GM19351 (cell line): Measurements from ENCODE around the gene SV2C.

Experiments
- ATAC-seq: cut with Tn5 transposase; IDR thresholded peaks from one replicate; pipeline ENCODE4 v1.9.1; 2021; ENCODE audit warnings: mild to moderate bottlenecking, moderate library complexity; ENCODE audit not compliant: unreplicated experiment

Gene SV2C

GRCh38 chr5:76099756-76100155 lies 16.6 kb downstream of the SV2C start:
- peak; percentile 81 for ATAC-seq

- no peak for ATAC-seq
Observed at GRCh38 chr5:76104027-76104426, 20.8 kb downstream of the SV2C start.

- no peak for ATAC-seq
Observed at GRCh38 chr5:76106149-76106548, 23.0 kb downstream of the SV2C start.

- ATAC-seq: no peak
Observed at GRCh38 chr5:76111477-76112174, 28.4 kb downstream of the SV2C start.

GRCh38 chr5:76113103-76113502 lies 29.9 kb downstream of the SV2C start:
- no peak for ATAC-seq

- no peak for ATAC-seq
Observed at GRCh38 chr5:76114179-76114851, 31.1 kb downstream of the SV2C start.

- no peak for ATAC-seq
Observed at GRCh38 chr5:76125346-76125745, 42.2 kb downstream of the SV2C start.

- ATAC-seq: no peak
Observed at GRCh38 chr5:76125888-76126287, 42.7 kb downstream of the SV2C start.

GRCh38 chr5:76134003-76134402 lies 50.8 kb downstream of the SV2C start:
- no peak for ATAC-seq

GRCh38 chr5:76134646-76135045 lies 51.5 kb downstream of the SV2C start:
- no peak for ATAC-seq

- ATAC-seq: no peak
Observed at GRCh38 chr5:76137887-76138542, 54.8 kb downstream of the SV2C start.

- ATAC-seq: no peak
Observed at GRCh38 chr5:76143884-76144283, 60.7 kb downstream of the SV2C start.

- no peak for ATAC-seq
Observed at GRCh38 chr5:76144513-76145274, 61.5 kb downstream of the SV2C start.

GRCh38 chr5:76145945-76146344 lies 62.8 kb downstream of the SV2C start:
- no peak for ATAC-seq

GRCh38 chr5:76149636-76150035 lies 66.5 kb downstream of the SV2C start:
- no peak for ATAC-seq

- ATAC-seq: no peak
Observed at GRCh38 chr5:76152161-76152560, 69.0 kb downstream of the SV2C start.

- no peak for ATAC-seq
Observed at GRCh38 chr5:76152700-76153099, 69.5 kb downstream of the SV2C start.

GRCh38 chr5:76153271-76153670 lies 70.1 kb downstream of the SV2C start:
- ATAC-seq: no peak

- no peak for ATAC-seq
Observed at GRCh38 chr5:76154009-76154690, 71.0 kb downstream of the SV2C start.

- no peak for ATAC-seq
Observed at GRCh38 chr5:76155536-76155935, 72.4 kb downstream of the SV2C start.

- ATAC-seq: no peak
Observed at GRCh38 chr5:76162335-76162734, 79.2 kb downstream of the SV2C start.
